Measurements from ENCODE around the gene STK17B. TPM values are rescaled to one million over a fixed set of nuclear protein-coding genes. Genes with fewer than 3 reads are reported as not detected.
A peak's percentile ranks its signal among the peaks of the same experiment; 100 is the strongest.

STK17B gene
- total RNA-seq, 2 experiments from 2014 or later, result 175 to 176 TPM

DNA sequence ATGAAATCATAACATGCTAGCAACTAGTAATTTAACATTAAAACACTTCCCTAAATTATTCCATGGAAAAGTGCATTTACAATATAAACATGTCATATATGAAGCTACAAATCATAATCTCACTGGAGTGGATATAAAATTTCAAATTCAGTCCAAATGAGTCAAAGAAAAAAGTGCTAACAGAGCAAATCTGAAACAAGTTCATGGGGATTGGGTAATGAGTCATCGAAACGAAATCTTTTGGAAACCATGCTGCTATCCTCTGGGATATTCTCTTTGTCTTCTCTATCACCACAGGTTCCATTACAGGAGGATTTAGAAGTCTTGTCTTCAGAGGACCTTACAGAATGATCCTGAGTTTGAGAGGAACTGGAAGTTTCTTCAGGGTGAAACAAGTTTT lies 34.1 kb downstream of the STK17B start:
- Mint-ChIP-seq H3K36me3 (peaks cover 81% of the 10 kb centered on the region), H3K27ac (peak overlapping the region; percentile 33), H3K4me3 (no peak overlapping the region), H3K27me3 (no peaks in the 10 kb centered on the region), H3K4me1 (ENCODE audit: low read depth) (peaks cover 24% of the 10 kb centered on the region), H3K9me3 (peaks cover 23% of the 10 kb centered on the region)
- CTCF ChIA-PET, result interaction anchor here (0.6 kb wide), 1 partner anchor 75 kb away, joined by 3 read pairs; no protein-coding TSS in a partner anchor
- DNase-seq, result no peak
- intact Hi-C loops (cut with micrococcal nuclease), result no loop called here
- POLR2A ChIA-PET, result no interaction called here

DNA sequence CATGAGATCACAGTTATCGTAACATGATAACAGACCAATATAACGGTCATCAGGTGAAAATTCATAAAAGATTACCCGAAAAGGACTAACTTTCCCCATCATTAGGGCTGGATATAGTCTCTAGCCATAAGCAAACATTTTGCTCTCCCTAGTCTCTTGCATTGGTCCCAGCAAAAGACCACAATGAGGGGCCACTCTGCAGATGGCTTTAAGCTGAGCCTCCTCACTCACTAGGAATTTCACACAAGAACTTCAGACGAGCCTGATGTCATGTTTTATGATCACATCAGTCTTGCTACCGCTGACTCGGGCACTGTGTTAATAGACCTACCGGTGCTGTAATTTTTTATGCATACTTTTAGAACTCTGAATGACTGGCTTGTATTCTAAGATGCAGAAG lies 35.2 kb downstream of the STK17B start:
- intact Hi-C loops (cut with micrococcal nuclease), result no loop called here
- CTCF ChIA-PET, result interaction anchor here (0.6 to 1.4 kb wide), 2 partner anchors 140 to 898 kb away, joined by 3 read pairs; no protein-coding TSS in a partner anchor

DNA sequence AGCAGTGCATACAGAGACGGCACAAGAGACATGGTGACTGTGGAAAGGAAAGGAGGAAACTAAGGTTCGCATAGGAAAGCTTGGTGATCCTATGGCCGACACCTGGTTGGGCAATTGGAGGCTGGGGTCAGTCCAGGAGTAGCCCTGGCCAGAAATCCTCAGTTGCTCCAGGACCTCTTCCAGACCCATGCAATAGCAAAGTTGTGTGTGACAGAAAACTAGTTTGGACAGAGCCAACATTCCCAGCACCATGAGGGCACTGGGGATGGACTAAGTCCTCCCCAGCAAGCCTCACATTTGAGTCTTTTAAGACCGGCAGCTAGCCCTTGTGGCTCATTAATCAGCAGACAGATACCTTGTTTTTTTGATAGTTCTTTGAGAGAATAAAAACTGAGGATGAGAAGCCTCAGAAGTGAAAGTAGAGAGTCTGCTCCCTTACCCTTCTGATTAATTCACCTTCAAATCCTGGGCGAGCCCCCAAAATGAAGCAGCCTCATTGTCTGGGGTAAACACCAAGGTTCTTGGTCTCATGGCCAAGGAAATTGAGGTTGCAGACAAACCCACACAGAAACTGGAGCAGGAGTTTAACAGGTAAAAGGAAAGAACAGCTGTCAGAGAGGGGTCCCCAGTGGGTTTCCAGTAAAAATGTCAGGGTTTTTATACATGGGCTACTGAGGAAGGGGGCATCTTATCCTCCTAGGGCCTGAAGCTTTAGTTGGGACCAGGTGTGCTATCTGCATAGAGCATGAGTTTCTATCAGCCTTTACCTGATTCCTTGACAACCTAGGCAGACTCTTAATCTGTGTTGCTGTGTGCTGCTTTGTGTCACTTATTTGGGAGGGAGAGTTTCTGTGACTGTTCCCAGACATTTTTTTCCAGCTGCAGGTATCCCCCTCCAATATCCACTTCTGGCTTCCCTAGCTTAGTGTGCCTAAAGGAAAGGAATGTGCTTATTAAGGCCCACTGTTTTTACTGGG lies 39.1 kb downstream of the STK17B start:
- peak overlapping the region; percentile 79 for H3K27ac Mint-ChIP-seq
- peak overlapping the region; percentile 17 for H3K4me3 Mint-ChIP-seq
- intact Hi-C loops (cut with micrococcal nuclease), result loop anchor here (1.0 to 5.0 kb wide), 6 partner anchors 35 to 321 kb away; no protein-coding TSS in a partner anchor
- peaks cover 16% of the 10 kb centered on the region for H3K4me1 Mint-ChIP-seq (ENCODE audit: low read depth)
- no peaks in the 10 kb centered on the region for H3K27me3 Mint-ChIP-seq
- CTCF ChIA-PET, result interaction anchor here (0.7 to 3.0 kb wide), 10 partner anchors 10 to 321 kb away, joined by 3 to 23 read pairs (median 5); no protein-coding TSS in a partner anchor
- POLR2A ChIA-PET, result interaction anchor here (1.3 kb wide), 1 partner anchor 9 kb away, joined by 3 read pairs; no protein-coding TSS in a partner anchor
- DNase-seq, result peak; percentile 69
- peaks cover 78% of the 10 kb centered on the region for H3K36me3 Mint-ChIP-seq
- peaks cover 69% of the 10 kb centered on the region for H3K9me3 Mint-ChIP-seq

More for the DNA sequence above, 35.2 kb downstream of the STK17B start:
- H3K27ac Mint-ChIP-seq, result peak overlapping the region; percentile 51
- H3K27me3 Mint-ChIP-seq, result no peaks in the 10 kb centered on the region
- peaks cover 34% of the 10 kb centered on the region for H3K9me3 Mint-ChIP-seq
- peaks cover 86% of the 10 kb centered on the region for H3K36me3 Mint-ChIP-seq
- H3K4me1 Mint-ChIP-seq (ENCODE audit: low read depth), result peaks cover 27% of the 10 kb centered on the region
- DNase-seq, result no peak
- POLR2A ChIA-PET, result interaction anchor here (0.7 kb wide), 1 partner anchor 504 kb away, joined by 3 read pairs; no protein-coding TSS in a partner anchor
- H3K4me3 Mint-ChIP-seq, result no peak overlapping the region

DNA sequence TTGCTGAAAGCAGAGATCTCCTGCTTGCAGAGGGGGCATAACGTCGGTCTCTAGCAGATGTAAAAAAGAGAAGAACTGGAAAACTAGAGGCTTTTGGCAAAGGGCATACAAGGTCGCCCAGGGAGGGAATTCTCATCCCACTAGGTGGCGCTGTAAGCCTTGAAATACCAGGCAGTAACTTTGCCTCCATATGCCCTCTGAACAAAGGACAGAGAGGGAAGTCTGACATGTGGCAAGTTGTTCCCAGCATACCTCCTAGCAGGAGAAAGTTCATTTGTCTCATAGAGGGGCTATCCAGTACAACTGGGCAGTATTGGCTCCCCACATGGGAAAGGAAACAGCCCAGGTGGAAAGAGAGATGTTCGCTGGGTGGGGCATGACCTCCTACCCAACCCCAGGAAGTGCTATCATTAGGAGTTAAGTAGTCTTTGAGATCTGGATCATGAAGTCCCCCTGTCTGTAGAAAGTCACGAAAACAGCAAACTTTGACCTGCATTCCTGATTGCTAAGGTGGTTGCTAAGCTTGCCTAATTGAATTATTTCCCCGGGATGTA lies 39.9 kb downstream of the STK17B start:
- Mint-ChIP-seq H3K27me3 (no peaks in the 10 kb centered on the region), H3K27ac (peak overlapping the region; percentile 79), H3K4me1 (ENCODE audit: low read depth) (peaks cover 12% of the 10 kb centered on the region), H3K4me3 (no peak overlapping the region), H3K36me3 (peaks cover 70% of the 10 kb centered on the region), H3K9me3 (peaks cover 71% of the 10 kb centered on the region)
- intact Hi-C loops (cut with micrococcal nuclease), result loop anchor here (1.0 to 5.0 kb wide), 4 partner anchors 36 to 206 kb away; no protein-coding TSS in a partner anchor
- POLR2A ChIA-PET, result interaction anchor here (1.3 kb wide), 1 partner anchor 10 kb away, joined by 3 read pairs; no protein-coding TSS in a partner anchor
- CTCF ChIA-PET, result interaction anchor here (0.7 to 3.0 kb wide), 11 partner anchors 11 to 322 kb away, joined by 3 to 23 read pairs (median 5); no protein-coding TSS in a partner anchor
- peak; percentile 75 for DNase-seq

DNA sequence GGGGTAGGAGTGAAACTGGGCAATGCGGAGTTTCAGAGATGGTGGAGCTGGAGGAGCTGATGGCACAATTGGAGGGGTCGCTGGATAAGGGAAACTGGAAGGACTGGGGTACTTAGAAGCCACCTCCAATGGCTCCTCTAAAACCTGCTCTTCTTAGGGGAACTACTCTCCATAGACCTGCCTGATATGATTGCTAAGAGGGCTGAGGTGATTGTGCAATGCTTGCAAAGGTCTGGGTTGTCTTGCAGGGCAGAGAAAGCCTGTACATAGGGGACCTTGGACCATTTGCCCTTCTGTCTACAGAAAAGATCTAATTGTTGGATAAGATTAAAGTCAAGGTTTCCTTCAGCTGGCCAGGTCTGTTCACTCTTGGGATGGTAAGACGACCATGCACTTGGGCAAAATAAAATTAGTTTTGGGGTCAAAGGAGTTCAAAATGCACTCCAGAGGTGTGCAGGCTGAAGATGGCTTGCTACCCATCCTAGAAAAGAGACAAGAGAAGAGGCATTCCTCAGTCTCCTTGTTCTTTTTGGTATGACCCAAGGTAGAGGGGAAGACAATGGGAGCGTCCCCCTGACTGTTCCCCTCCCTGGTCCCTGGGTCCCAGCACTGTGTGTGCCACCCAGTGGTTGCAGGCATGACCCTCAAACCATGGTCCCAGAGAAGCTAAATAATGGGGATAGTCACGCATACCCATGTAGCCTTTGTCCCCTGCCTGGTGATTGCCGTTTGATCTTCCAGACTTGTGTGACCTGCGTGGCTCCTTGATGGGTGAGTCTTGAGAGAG lies 41.1 kb downstream of the STK17B start:
- ChIA-PET POLR2A (interaction anchor here (1.3 kb wide), 1 partner anchor 11 kb away, joined by 3 read pairs; no protein-coding TSS in a partner anchor), CTCF (interaction anchor here (0.7 to 3.0 kb wide), 7 partner anchors 12 to 323 kb away, joined by 3 to 23 read pairs (median 6); no protein-coding TSS in a partner anchor)
- H3K36me3 Mint-ChIP-seq, result peaks cover 58% of the 10 kb centered on the region
- peaks cover 12% of the 10 kb centered on the region for H3K4me1 Mint-ChIP-seq (ENCODE audit: low read depth)
- H3K4me3 Mint-ChIP-seq, result no peak overlapping the region
- DNase-seq, result no peak
- H3K27me3 Mint-ChIP-seq, result no peaks in the 10 kb centered on the region
- peak overlapping the region; percentile 9 for H3K27ac Mint-ChIP-seq
- H3K9me3 Mint-ChIP-seq, result peaks cover 71% of the 10 kb centered on the region
- intact Hi-C loops (cut with micrococcal nuclease), result loop anchor here (2.0 to 5.0 kb wide), 2 partner anchors 37 to 49 kb away; no protein-coding TSS in a partner anchor

DNA sequence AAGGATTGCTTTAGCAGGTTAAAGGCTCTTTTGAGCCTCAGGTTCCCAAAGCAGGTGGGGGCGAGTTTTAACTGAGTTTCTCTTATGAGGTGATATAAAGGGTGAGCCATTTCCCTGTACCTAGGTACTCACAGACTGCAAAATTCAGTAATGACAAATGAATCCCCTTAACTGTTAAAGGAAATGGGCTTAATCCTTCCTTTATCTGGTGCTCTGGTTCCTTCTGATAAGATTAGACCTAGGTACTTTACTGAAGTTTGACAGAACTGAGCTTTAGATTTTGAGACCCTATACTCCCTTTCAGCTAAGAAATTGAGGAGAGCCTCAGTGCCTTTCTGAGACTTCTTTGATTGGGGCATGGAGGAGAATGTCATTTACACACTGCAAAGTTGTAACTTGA lies 42.6 kb downstream of the STK17B start:
- intact Hi-C loops (cut with micrococcal nuclease), result no loop called here
- no peak for DNase-seq
- peaks cover 64% of the 10 kb centered on the region for H3K9me3 Mint-ChIP-seq
- CTCF ChIA-PET, result interaction anchor here (1.3 kb wide), 1 partner anchor 208 kb away, joined by 5 read pairs; no protein-coding TSS in a partner anchor
- POLR2A ChIA-PET, result no interaction called here
- no peaks in the 10 kb centered on the region for H3K27me3 Mint-ChIP-seq
- peaks cover 12% of the 10 kb centered on the region for H3K4me1 Mint-ChIP-seq (ENCODE audit: low read depth)
- no peak overlapping the region for H3K4me3 Mint-ChIP-seq
- H3K27ac Mint-ChIP-seq, result no peak overlapping the region
- H3K36me3 Mint-ChIP-seq, result peaks cover 45% of the 10 kb centered on the region

DNA sequence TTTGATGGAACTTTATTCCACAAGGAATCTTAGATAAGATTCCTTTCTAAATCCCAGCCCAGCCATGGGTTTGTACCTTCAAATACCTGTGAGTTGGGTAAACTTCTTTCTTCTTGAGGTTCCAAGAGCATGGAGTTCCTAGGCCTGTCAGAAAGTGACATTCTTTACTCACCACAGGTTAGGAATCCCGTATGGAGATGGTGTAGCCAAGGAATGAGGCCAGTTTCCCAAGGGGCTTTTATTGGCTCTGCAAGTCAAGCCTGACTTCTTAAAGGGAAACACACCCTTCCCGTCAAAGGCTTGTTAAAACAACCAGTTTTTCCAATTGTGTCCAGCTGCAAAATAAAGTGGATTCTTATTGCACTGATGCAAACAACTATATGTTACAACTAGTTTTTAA lies 45.8 kb downstream of the STK17B start:
- H3K36me3 Mint-ChIP-seq, result peaks cover 20% of the 10 kb centered on the region
- H3K9me3 Mint-ChIP-seq, result peaks cover 34% of the 10 kb centered on the region
- H3K27me3 Mint-ChIP-seq, result no peaks in the 10 kb centered on the region
- no peak for DNase-seq
- intact Hi-C loops (cut with micrococcal nuclease), result no loop called here
- H3K4me3 Mint-ChIP-seq, result no peak overlapping the region
- no peaks in the 10 kb centered on the region for H3K4me1 Mint-ChIP-seq (ENCODE audit: low read depth)
- no peak overlapping the region for H3K27ac Mint-ChIP-seq
- CTCF ChIA-PET, result interaction anchor here (2.0 kb wide), 1 partner anchor 328 kb away, joined by 5 read pairs; no protein-coding TSS in a partner anchor
- POLR2A ChIA-PET, result no interaction called here

DNA sequence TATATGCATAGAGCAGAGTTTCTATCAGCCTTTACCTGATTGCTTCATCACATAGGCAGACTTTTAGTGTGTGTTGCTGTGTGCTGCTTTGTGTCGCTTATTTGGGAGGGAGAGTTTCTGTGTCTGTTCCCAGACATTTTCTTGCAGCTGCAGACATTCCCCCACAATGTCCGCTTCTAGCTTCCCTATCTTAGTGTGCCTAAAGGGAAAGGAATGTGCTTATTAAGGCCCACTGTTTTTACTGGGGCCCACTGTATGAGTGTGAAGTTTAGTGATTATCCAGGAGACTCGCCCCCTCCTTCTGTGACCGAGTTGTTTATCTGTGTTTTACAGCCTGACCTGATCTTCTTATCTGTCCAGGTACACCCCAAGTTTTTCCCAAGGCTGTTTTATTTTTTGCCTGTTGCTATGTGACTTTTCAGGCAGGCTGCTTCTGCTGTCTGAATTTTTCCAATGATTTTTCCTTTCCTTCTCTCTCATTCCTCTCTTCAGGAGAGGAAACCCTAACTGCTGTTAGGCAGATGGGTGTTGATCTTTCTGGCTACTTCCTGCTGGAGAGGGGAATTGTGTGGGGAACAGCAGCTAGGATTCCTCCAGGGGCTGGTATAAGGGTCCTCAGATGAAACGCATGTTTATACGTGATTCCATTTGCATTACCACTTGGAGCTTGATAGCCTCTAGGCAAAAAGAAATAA lies 47.6 kb downstream of the STK17B start:
- no peak for DNase-seq
- ChIA-PET CTCF (interaction anchor here (0.6 to 2.0 kb wide), 4 partner anchors 17 to 330 kb away, joined by 3 to 5 read pairs (median 4); partner anchors contain the start of gene DNAH7), POLR2A (no interaction called here)
- Mint-ChIP-seq H3K36me3 (peaks cover 3% of the 10 kb centered on the region), H3K4me3 (no peak overlapping the region), H3K27me3 (no peaks in the 10 kb centered on the region), H3K9me3 (peaks cover 17% of the 10 kb centered on the region), H3K4me1 (ENCODE audit: low read depth) (no peaks in the 10 kb centered on the region), H3K27ac (no peak overlapping the region)
- intact Hi-C loops (cut with micrococcal nuclease), result no loop called here

DNA sequence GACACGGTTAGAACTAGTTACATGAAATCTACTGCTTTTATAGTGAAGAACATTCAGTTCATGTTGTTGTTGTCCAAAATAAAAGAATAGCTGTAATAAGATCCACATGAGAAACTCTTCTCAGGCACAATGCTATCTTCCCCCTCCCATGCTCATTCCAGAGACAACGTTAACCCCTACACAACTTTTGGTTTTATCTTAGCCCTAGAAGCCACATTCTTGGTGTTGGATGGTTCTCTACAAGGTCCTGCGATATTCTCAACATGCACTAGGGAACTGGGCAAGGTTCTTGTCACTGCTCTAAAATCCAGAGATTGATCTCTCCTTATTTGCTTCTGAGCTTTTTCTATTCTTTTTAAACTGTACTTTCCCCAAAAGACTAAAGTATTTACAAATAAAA lies 51.5 kb downstream of the STK17B start:
- POLR2A ChIA-PET, result no interaction called here
- no peak for DNase-seq
- Mint-ChIP-seq H3K4me3 (no peak overlapping the region), H3K4me1 (ENCODE audit: low read depth) (no peaks in the 10 kb centered on the region), H3K9me3 (peaks cover 2% of the 10 kb centered on the region), H3K27ac (no peak overlapping the region), H3K36me3 (no peaks in the 10 kb centered on the region), H3K27me3 (no peaks in the 10 kb centered on the region)
- CTCF ChIA-PET, result no interaction called here
- intact Hi-C loops (cut with micrococcal nuclease), result no loop called here

DNA sequence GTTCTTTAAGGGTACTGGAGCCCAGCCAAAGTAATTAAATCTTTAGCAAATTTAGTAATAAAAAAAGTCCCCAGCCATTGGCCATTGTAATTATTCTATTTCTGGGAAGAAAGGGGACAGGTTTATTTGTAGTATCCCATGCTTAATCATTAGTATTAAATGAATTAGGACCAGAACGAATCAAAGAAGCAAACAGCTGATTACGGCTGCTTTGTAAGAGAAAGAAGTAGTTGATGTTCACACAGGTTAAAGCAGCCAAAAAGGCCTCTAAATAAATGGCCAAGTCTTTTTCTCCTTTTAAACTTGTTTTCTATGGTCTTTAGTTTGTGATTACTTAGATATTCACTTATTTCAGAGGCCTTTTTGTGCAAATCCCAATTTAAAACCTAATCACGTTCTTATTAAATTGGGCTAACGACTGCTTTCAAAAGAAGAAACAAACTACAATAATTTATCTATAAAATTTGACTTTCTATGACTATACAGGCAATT lies 54.1 kb downstream of the STK17B start:
- intact Hi-C loops (cut with micrococcal nuclease), result no loop called here
- Mint-ChIP-seq H3K4me3 (no peak overlapping the region), H3K36me3 (no peaks in the 10 kb centered on the region), H3K9me3 (no peaks in the 10 kb centered on the region), H3K27ac (no peak overlapping the region), H3K4me1 (ENCODE audit: low read depth) (peaks cover 14% of the 10 kb centered on the region), H3K27me3 (no peaks in the 10 kb centered on the region)
- DNase-seq, result no peak
- ChIA-PET POLR2A (no interaction called here), CTCF (interaction anchor here (1.5 kb wide), 1 partner anchor 39 kb away, joined by 7 read pairs; no protein-coding TSS in a partner anchor)

All from activated CD4-positive, alpha-beta memory T cell treated with anti-CD3 and anti-CD28 coated beads for 36 hours (primary cell).